ENCODE data around the gene LINS1.

GRCh38 chr15:100593431-100593830 is 8.6 kb downstream of the LINS1 start:
- TF ChIP-seq CTCF (IDR thresholded peaks at IDR 0.05; ENCODE audit: insufficient read depth, low read length, poor library complexity, severe bottlenecking) (no peak), EZH2phosphoT487 (conservative IDR thresholded peaks at IDR 0.05; ENCODE audit: low read length) (no peak)

Data from SU-DHL-6 (cell line).